HG03354 (cell line): ENCODE results near the gene GDF11.

Experiments
- ATAC-seq: cut with Tn5 transposase; IDR thresholded peaks from one replicate; pipeline ENCODE4 v1.9.1; 2021; ENCODE audit warnings: mild to moderate bottlenecking; ENCODE audit not compliant: unreplicated experiment, poor library complexity, severe bottlenecking

GDF11 gene

GRCh38 chr12:55721601-55722213 lies 21.2 kb upstream of the GDF11 start:
- no peak for ATAC-seq

DNA sequence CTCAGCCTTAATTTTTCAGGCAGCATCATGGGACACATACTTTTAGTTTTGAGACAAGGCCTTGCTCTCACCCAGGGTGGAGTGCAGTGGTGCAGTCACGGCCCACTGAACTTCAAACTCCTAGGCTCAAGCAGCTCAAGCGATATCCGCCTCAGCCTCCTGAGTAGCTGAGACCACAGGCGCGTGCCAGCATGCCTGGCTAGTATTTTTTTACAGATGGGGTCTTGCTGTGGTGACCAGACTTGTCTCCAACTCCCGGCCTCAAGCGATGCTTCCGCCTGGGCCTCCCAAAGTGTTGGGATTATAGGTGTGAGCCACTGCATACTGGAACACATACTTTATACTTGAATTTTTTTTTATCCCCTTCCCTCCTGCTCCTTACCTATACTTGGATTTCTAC lies 20.0 kb upstream of the GDF11 start:
- ATAC-seq: no peak

- ATAC-seq: no peak
Measured at GRCh38 chr12:55723516-55724225, 19.3 kb upstream of the GDF11 start.

DNA sequence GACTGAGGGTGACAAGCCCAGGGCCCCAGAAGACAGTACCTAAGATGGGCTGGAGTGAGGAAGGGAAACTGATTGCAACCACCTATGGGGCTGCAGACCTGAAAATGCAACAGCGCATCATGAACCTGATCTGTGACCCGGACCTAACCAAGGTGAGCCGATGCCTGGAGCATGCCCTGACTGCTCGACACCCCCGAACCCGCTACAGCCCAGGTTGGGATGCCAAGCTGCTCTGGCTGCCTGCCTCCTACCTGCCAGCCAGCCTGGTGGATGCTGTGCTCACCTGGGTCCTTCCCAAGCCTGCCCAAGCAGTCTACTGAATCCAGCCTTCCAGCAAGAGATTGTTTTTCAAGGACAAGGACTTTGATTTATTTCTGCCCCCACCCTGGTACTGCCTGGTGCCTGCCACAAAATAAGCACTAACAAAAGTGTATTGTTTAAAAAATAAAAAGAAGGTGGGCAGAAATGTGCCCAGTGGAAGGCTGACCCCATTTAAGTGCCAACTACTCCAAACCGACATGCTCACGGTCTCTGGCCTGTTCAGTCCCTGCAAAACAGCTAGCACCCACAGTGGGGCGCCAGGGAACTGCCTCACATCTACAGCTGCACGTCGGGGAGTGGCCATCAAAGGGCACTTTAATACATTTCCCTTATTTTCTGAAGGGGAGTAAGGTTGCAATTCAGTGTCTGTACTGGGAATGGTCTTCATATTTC lies 18.5 kb upstream of the GDF11 start:
- ATAC-seq: peak; percentile 23

GRCh38 chr12:55724940-55725309 lies 18.0 kb upstream of the GDF11 start:
- no peak for ATAC-seq

- ATAC-seq: no peak
Measured at GRCh38 chr12:55725556-55725955, 17.4 kb upstream of the GDF11 start.

GRCh38 chr12:55726971-55727370 lies 16.0 kb upstream of the GDF11 start:
- no peak for ATAC-seq

GRCh38 chr12:55727643-55728185 lies 15.2 kb upstream of the GDF11 start:
- ATAC-seq: no peak

GRCh38 chr12:55728186-55728938 lies 14.6 kb upstream of the GDF11 start:
- ATAC-seq: peak; percentile 29

DNA sequence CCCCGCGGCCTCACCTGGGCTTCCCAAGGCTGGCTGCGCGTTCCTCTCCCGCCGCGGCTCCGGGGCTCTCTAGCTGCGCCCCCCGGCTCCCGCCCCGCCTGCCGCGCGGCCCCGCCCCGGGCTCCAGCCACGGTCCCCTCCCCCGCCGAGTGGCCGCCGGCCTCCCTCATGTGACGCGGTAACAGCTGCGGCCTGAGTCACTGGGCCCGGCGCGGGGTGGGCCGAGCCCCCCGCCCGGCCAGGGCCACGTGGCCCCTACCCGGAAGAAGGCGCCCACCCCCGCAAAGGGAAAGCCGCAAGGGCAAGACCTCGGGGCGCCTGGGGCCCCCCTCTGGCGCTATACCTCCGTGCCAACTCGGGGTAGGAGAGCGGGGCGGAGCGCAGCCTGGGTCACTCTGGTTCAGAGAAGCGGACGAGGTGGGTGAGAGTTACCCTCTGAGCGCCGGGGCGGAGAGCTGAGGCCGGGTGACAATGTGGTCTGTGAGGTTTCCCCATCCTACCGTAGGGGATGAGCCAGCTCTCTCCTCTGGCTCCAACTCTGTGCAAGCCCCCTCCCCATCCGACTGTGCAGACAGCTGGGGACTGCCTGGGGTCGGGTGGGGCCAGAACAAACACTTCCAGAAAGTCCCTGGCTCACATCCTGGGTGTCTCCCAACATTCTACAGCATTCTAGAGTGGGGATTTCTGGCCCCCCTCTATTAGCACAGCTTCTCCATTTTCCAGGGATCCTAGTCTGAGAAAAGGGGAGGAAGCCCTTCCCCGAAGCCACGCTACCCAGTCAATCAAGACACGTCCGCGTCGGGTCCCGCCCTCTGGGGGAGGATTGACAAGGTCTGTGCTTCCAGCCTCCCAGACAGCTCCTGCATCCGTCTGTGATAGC lies 13.7 kb upstream of the GDF11 start, which contains the start of gene CD63:
CD63 (minus strand) TSS at position 71 of the 880 bp plus-strand sequence. CDS start 668 bp downstream, outside the sequence.
- peak; percentile 71 for ATAC-seq

- peak; percentile 43 for ATAC-seq
Measured at GRCh38 chr12:55729819-55730818, 12.8 kb upstream of the GDF11 start.

GRCh38 chr12:55732288-55732687 lies 10.6 kb upstream of the GDF11 start:
- no peak for ATAC-seq

DNA sequence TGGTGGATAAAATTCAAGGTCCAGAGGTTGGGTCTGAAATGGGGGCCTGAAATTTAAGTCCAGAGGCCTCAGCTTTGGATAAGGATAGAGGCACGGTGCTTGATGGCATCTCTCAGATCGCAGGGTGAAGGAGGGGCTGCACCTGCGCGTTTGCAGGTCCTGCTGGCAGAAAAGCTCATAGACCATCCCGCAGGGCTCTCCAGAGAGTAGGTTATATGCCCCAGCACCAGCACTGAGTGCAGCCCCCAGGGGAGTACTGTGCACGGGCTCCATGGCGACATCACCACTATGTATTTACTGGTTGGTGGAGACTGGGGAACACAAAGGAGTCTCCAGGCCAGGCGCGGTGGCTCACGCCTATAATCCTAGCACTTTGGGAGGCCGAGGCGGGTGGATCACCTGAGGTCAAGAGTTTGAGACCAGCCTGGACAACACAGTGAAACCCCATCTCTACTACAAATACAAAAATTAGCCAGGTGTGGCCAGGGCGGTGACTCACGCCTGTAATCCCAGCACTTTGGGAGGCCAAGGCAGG lies 9.8 kb upstream of the GDF11 start:
- ATAC-seq: no peak

DNA sequence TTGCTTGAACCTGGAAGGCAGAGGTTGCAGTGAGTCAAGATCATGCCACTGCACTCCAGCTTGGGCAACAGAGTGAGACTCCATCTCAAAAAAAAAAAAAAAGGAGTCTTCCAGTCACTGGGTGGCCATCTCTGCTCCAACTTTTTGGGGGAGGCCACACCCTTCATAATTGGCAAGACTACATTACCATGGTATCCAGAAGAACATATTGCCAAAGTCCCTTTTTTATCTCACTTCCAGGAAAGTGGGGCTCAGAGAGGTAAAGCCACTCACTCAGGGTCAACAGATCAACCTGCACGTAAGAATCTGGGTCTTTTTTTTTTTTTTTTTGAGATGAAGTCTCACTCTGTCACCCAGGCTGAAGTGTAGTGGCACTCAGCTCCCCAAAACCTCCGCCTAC lies 9.1 kb upstream of the GDF11 start:
- no peak for ATAC-seq

GRCh38 chr12:55734595-55734994 lies 8.3 kb upstream of the GDF11 start:
- no peak for ATAC-seq

DNA sequence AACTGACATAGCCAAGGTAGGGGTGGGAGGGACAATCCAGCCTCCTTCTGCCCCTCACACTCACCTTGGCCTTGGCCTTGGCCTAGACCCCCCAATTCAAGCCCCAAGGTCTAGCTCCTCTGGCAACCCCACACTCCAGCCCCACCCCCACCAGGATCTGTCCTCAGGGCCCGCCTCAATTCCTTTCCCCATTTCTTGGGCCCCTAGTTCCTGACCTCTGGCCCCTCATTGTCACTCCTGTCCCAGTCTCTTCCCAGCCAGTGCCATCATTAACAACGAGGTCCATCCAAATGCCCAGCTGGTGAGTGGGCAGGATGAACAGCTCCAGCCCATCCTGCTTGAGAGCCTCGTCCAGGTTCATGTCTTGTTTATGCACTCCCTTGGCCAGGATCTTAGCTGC lies 6.8 kb upstream of the GDF11 start:
- ATAC-seq: no peak

DNA sequence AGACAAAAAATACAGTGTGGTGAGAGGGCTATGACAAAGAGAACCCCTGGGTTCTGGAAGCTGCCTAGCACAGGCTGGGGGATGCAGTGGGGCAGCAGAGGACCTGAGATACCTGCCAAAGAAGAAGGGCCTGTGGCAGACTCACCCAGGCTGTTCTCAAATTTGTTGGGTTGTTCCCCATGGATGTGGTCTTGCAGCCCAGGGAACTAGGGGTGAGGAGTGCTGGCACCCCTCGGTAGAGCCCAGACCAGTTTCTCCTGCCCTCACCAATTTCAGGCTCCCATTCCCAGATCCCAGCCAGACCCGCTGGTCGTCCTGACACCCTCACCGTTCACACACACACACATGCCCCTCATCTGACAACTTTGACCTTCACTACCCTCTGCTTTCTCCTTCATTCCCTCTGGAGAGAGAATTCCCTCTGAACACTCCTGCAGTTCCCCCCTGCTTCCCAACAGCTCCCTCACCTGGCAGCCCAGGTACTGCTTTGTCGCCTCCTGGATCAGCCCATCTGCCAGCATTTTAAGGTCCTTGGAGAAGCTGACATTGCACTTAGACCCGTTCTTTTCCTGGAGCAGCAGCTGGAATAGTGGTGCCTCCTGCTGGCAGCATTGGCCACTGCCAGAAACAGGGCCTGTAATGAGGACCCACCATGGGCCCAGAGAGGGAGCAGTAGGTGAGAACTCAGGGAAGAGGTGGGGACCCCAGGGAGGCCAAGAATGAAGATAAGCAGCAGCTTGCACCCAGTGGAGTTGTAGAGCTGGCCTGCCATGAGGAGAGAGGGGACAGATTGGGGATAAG lies 5.9 kb upstream of the GDF11 start:
- peak; percentile 42 for ATAC-seq
